Measurements from ENCODE around the gene SMARCD3. TPM values are rescaled to one million over a fixed set of nuclear protein-coding genes. Genes with fewer than 3 reads are reported as not detected.

SMARCD3 gene
- total and polyA plus RNA-seq, 2 of the 13 experiments (the other 11 are each of a cell fraction or from before 2014, with no cell fraction given), result 0.20 to 0.62 TPM

- TF ChIP-seq FUBP1 (CRISPR knock-in tag; IDR thresholded peaks at IDR 0.05; ENCODE audit: borderline replicate concordance) (no peak), ZNF609 (CRISPR knock-in tag; IDR thresholded peaks at IDR 0.05; ENCODE audit: borderline replicate concordance) (no peak), AKNA (CRISPR knock-in tag; IDR thresholded peaks at IDR 0.05; ENCODE audit: borderline replicate concordance) (no peak)
Measured at GRCh38 chr7:151240536-151240935, 8.0 kb downstream of the SMARCD3 start (continued).

All from HepG2 (cell line).